HG02943 (cell line): ENCODE measurements around the gene NLGN4Y.

ENCODE experiments used
- ATAC-seq: cut with Tn5 transposase; IDR thresholded peaks from one replicate; pipeline ENCODE4 v1.9.1; 2021; ENCODE audit warnings: mild to moderate bottlenecking, low read depth, moderate library complexity; ENCODE audit not compliant: unreplicated experiment

The NLGN4Y gene

DNA sequence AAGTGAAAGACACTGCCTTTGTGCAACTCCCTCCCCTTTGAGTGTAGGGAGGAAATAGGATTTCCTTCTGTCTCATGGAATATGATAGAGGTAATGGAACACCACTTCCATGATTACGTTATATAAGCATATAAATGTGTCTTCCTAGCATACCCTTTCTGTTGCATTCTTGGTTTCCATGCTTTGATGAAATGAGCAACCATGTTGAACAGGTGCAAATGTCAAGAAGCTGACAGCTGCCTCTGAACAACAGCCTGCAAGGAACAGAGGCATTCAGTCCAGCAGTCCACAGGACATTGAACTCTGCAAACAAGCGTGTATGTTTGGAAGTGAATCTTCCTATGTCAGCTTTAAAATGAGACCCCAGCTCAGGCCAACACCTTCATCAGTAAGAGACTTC lies 117.5 kb downstream of the NLGN4Y start:
- ATAC-seq: no peak

GRCh38 chrY:14644157-14644952 lies 120.0 kb downstream of the NLGN4Y start:
- ATAC-seq: no peak

- no peak for ATAC-seq
Measured at GRCh38 chrY:14679181-14679580, 154.9 kb downstream of the NLGN4Y start.

GRCh38 chrY:14694543-14694942 lies 170.2 kb downstream of the NLGN4Y start:
- ATAC-seq: no peak

DNA sequence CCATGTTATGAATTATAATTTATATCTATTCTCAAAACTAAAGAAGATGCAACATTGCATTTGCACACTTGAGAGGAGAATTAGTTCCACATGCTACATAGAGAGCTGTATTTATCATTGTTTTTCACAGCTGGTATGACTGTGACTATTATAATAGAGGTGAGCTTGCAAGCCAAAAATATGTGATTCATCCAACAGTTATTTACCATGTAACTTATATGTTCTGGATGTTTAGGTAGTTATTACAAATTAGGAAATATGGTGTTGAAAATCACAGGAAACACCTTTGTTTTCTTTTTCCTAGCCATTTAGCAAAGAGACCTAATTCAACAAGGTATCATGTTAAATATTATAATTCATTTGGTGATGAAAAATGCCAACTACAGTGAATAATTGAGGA lies 183.8 kb downstream of the NLGN4Y start:
- no peak for ATAC-seq

DNA sequence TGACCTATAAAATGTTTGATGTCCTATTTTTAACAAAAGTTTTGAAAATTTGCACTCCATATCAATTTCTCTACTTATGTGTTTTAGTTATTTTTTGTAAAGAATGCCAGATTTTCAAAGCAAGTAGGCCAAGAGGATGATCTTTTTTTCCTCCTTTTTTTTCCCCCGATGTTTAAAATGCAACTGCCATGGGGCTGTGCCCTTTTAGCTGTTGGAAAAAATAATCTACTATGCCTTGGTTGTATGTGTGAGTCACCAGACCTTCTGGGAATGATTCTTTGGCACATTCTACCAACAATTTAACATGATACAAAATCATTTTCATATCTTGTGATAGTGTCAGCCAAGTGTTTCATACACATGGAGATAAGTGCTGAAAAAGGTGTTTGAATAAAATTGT lies 217.3 kb downstream of the NLGN4Y start:
- ATAC-seq: no peak

- no peak for ATAC-seq
Measured at GRCh38 chrY:14748329-14748728, 224.0 kb downstream of the NLGN4Y start.

DNA sequence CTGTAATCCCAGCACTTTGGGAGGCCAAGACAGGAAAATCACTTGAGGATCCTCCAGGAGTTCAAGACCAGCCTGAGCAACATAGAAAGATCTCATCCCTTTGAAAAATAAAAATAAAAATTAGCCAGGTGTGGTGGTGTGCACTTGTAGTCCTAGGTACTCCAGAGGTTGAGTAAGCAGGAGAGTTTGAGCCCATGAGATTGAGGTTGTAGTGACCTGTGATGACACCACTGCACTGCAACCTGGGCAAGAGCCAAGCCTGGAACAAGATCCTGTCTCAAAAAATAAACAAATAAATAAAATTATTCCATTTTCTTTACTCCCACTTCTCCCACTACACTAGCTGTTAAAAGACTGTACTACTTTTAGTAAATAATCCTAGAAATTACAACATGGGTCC lies 231.2 kb downstream of the NLGN4Y start:
- no peak for ATAC-seq

- no peak for ATAC-seq
Measured at GRCh38 chrY:14762903-14763302, 238.6 kb downstream of the NLGN4Y start.

DNA sequence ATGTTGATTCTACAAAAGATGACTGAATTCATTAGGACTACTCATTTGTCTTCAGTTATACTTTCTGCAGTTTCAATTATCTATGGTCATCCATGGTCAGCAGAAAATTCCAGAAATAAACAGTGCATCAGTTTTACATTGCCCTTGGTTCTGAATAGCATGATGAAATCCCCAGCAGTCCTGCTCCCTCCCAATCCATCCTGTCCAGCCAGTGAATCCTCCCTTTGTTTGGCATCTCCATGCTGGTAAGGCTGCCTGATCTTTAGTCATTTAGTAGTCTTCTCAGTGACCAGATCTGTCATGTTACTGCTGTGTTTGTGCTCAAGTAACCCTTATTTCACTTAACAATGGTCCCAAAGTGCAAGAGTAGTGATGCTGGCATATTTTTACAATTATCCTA lies 239.3 kb downstream of the NLGN4Y start:
- no peak for ATAC-seq

DNA sequence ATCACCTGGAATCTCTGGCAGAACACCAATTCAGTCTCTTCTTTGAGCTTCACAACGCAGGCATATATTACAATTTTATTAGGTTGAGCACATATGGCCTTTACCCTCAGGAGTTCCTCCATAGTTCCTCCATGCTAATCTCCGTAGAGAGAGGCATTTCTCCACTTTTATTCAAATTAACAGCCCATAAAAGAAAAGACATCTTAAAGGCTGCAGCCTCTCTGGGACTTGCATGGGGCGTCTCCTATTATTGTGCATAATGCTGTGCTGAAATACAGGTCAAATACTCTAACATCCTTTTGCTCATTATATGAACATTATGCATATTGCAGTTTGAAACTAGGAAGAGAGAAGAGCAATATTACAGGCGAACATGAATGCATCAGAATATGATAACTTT lies 253.9 kb downstream of the NLGN4Y start:
- no peak for ATAC-seq

DNA sequence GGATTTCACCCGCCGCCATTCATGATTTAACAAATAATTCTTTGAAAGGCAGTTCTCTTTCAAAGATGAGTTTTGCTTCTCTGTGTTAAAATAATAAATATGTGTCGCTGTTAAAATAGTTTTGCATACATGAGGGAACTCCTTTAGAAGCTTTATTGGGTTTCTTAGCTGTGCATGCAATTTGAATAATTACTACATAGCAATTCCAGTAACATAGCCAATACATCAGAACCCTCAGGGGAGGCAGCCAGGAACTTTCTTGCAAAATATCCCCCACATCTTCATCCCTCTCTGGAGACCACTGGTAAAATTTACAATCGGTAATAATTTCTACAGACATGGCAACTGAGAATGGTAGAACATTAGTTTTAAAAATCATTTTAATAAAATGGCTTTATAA lies 268.8 kb downstream of the NLGN4Y start:
- ATAC-seq: no peak

- ATAC-seq: no peak
Measured at GRCh38 chrY:14793674-14794073, 269.3 kb downstream of the NLGN4Y start.

- ATAC-seq: no peak
Measured at GRCh38 chrY:14798010-14798409, 273.7 kb downstream of the NLGN4Y start.

DNA sequence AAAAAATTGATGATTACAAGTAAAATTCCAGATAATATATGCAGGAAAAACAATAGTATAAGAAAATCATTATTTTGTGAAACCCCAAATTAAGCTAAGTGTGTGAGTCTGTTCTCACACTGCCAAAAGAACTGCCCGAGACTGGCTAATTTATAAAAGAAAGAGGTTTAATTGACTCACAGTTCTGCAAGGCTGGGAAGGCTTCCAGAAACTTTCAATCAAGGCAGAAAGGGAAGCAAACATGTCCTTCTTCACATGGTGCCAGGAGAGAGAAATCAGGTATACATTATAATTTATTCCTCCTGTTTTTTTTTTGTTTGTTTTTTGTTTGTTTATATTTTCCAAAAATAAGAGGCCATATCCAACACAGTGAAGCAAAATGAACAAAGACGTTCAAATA lies 276.8 kb downstream of the NLGN4Y start:
- ATAC-seq: no peak

DNA sequence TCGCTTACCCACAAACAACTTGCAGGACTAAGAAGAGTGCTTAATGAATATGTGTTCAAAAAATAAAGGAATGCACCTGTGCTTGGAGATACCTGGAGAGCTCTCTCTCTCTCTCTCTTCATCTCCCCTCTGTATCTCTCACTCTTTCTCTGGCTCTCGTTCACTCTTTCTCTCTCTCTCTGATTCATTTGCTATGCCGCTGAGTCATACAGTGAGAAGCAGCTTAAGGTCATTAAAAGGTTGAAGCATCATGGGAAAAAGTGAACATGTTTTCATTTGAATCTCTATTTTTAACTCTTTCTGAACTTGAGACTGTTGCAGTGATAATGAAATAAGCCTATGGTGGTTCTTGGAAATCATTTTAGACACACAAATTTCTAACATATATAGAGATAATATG lies 277.8 kb downstream of the NLGN4Y start:
- ATAC-seq: no peak

- ATAC-seq: no peak
Measured at GRCh38 chrY:14804041-14804440, 279.7 kb downstream of the NLGN4Y start.

- no peak for ATAC-seq
Measured at GRCh38 chrY:14818452-14818851, 294.1 kb downstream of the NLGN4Y start.

- ATAC-seq: no peak
Measured at GRCh38 chrY:14822201-14822600, 297.9 kb downstream of the NLGN4Y start.

DNA sequence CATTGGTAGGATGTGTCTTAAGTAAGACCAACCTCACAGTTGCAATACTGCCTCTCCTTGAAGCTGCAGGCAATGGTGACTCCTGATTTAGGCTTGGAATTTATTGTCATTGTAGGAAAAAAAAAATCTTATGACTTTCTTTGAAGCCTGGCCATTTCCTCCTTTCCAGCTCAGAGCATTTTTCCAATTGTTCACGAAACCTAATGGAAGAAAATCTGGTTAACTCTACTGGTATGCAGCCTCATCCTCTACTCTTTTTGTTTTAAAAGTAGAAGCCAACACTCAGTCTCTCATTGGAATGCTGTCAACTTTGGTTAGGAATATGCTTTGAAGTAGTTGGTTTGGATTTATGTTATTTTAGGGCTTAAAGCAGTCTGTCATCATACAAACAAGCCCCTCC lies 298.6 kb downstream of the NLGN4Y start:
- ATAC-seq: no peak

GRCh38 chrY:14824583-14824982 lies 300.3 kb downstream of the NLGN4Y start:
- ATAC-seq: no peak

DNA sequence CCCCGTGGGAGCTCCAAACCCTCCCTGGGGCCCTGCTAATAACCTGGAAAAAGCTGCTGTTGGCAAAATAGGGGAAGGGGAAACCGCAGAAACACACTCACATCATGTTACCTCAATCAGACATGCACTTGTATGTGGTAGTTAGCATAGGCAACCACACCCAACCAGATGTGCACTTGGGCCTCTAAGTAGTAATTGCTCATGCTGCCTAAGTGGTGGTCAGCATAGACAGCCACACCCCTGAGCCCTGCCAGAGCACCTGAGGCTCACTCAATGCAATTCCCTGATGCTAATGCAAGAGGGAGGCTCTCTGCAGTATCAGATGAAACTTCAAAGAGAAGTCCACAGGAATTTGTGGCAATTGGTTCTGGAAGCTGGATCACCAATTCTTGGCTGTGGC lies 301.4 kb downstream of the NLGN4Y start:
- ATAC-seq: no peak

- ATAC-seq: no peak
Measured at GRCh38 chrY:14828531-14828930, 304.2 kb downstream of the NLGN4Y start.
